ENCODE measurements around the gene POLRMT.

DNA sequence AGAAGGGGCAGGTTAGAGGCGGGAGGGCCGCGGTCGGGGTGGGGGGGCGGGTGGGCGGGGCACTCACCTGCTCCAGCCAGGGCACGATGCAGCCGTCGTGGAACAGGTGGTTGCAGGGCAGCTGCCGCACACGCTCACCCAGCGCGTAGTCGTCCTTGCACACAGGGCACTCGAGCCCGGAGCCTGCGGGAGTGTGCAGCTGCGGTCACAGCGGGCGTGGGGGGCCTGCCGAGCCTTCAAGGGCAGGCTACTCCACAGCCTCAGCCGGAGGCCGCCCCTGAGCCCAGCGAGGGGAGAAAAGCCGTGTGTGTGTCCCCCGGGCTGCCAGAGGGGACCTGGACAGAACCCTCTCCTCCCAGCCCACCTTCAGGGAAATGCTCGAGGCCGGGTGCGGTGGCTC, 15.0 kb upstream of the POLRMT start:
- TF ChIP-seq, protein P1, sequence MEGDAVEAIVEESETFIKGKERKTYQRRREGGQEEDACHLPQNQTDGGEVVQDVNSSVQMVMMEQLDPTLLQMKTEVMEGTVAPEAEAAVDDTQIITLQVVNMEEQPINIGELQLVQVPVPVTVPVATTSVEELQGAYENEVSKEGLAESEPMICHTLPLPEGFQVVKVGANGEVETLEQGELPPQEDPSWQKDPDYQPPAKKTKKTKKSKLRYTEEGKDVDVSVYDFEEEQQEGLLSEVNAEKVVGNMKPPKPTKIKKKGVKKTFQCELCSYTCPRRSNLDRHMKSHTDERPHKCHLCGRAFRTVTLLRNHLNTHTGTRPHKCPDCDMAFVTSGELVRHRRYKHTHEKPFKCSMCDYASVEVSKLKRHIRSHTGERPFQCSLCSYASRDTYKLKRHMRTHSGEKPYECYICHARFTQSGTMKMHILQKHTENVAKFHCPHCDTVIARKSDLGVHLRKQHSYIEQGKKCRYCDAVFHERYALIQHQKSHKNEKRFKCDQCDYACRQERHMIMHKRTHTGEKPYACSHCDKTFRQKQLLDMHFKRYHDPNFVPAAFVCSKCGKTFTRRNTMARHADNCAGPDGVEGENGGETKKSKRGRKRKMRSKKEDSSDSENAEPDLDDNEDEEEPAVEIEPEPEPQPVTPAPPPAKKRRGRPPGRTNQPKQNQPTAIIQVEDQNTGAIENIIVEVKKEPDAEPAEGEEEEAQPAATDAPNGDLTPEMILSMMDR (IDR thresholded peaks at IDR 0.05): no peak
- no peak for TF ChIP-seq POLR2A (IDR thresholded peaks at IDR 0.05)

All from adrenal gland (tissue), 5 donors.